H7 (cell line): ENCODE results near the gene ARPC2. TPM values are rescaled to one million over a fixed set of nuclear protein-coding genes. Genes with fewer than 3 reads are reported as not detected.

Experiments
- total RNA-seq: library from RNA; depleted of rRNA; stranded (reverse); fragments of >200 nt; shearing (Covaris generic); gene quantifications from 2 replicates; pipeline ENCODE4 v1.2.3, GENCODE V29; 2014; rRNA removed

The ARPC2 gene
- total RNA-seq, 1 experiment from 2014 or later = 167 TPM

Other genes starting within 250 kb of the ARPC2 start
- gene TNS1, start 214.2 kb upstream of the ARPC2 start, total RNA-seq = 3.1 and 3.8 TPM in 2 replicates
- not detected in 2 replicates for gene RUFY4, start 147.9 kb upstream of the ARPC2 start, total RNA-seq
- not detected in 2 replicates for gene CXCR2, start 91.2 kb upstream of the ARPC2 start, total RNA-seq
- not detected in 2 replicates for gene CXCR1, start 50.2 kb upstream of the ARPC2 start, total RNA-seq
- 0.11 TPM in 1 of 2 replicates, not detected in the other for gene GPBAR1, start 43.8 kb downstream of the ARPC2 start, total RNA-seq
- gene AAMP, start 52.9 kb downstream of the ARPC2 start, total RNA-seq = 139 and 141 TPM in 2 replicates
- 46.5 and 61.3 TPM in 2 replicates for gene PNKD, start 53.3 kb downstream of the ARPC2 start, total RNA-seq
- gene TMBIM1, start 75.3 kb downstream of the ARPC2 start, total RNA-seq = 34.1 and 35.6 TPM in 2 replicates
- gene CATIP, start 139.7 kb downstream of the ARPC2 start, total RNA-seq = 0.76 TPM in 1 of 2 replicates, not detected in the other
- not detected in 2 replicates for gene SLC11A1, start 165.1 kb downstream of the ARPC2 start, total RNA-seq
- gene CTDSP1, start 182.7 kb downstream of the ARPC2 start, total RNA-seq = 25.4 and 29.9 TPM in 2 replicates
- gene VIL1, start 201.9 kb downstream of the ARPC2 start, total RNA-seq = 0.07 and 3.0 TPM in 2 replicates